Hematopoietic multipotent progenitor cell treated with erythropoietin and hydrocortisone succinate and interleukin-3 and kit ligand, for 4 days (in vitro differentiated cells): ENCODE data around the gene XPO6.

Source experiments
- DNase-seq: peaks from one replicate; pipeline ENCODE4 v3.0.0-alpha.2; 2015

XPO6 gene

GRCh38 chr16:28106467-28107215 is 105.1 kb downstream of the XPO6 start:
- DNase-seq: no peak

- no peak for DNase-seq
These were observed 105.8 kb downstream of the XPO6 start for GRCh38 chr16:28105954-28106353.

GRCh38 chr16:28105297-28105696 is 106.5 kb downstream of the XPO6 start:
- DNase-seq: no peak

GRCh38 chr16:28104404-28104803 is 107.4 kb downstream of the XPO6 start:
- no peak for DNase-seq

- DNase-seq: no peak
These were observed 108.1 kb downstream of the XPO6 start for GRCh38 chr16:28103516-28104170.

- no peak for DNase-seq
These were observed 110.3 kb downstream of the XPO6 start for GRCh38 chr16:28101533-28101890.

GRCh38 chr16:28100810-28101532 is 110.8 kb downstream of the XPO6 start:
- DNase-seq: no peak

GRCh38 chr16:28098959-28099945 is 112.5 kb downstream of the XPO6 start:
- no peak for DNase-seq

GRCh38 chr16:28098171-28098958 is 113.4 kb downstream of the XPO6 start:
- no peak for DNase-seq

- no peak for DNase-seq
These were observed 114.5 kb downstream of the XPO6 start for GRCh38 chr16:28096983-28097899.

GRCh38 chr16:28093385-28093725 is 118.4 kb downstream of the XPO6 start:
- no peak for DNase-seq

GRCh38 chr16:28092721-28093384 is 118.9 kb downstream of the XPO6 start:
- no peak for DNase-seq

GRCh38 chr16:28091656-28092055 is 120.1 kb downstream of the XPO6 start:
- no peak for DNase-seq

- no peak for DNase-seq
These were observed 121.0 kb downstream of the XPO6 start for GRCh38 chr16:28090646-28091377.

- no peak for DNase-seq
These were observed 121.8 kb downstream of the XPO6 start for GRCh38 chr16:28089992-28090365.

- no peak for DNase-seq
These were observed 122.4 kb downstream of the XPO6 start for GRCh38 chr16:28089205-28089991.

- no peak for DNase-seq
These were observed 124.0 kb downstream of the XPO6 start for GRCh38 chr16:28087675-28088300.

GRCh38 chr16:28087140-28087660 is 124.6 kb downstream of the XPO6 start:
- DNase-seq: no peak
